IMR-90 (cell line): ENCODE measurements around the gene FOXC2. TPM values are rescaled to one million over a fixed set of nuclear protein-coding genes. Genes with fewer than 3 reads are reported as not detected.

Source experiments
- ATAC-seq: fragments of 200-7000 bp; cut with Tn5 transposase; 2 replicates; pipeline ENCODE4 v1.9.1; 2020; ENCODE audit warnings: low read depth, mild to moderate bottlenecking, moderate library complexity
- BruUV-seq: library from RNA; stranded (reverse); fragments of 400-500 nt; replicated peaks from 2 replicates; lab custom pipeline; 2021; lab: Mats Ljungman, UMichigan
- CTCF ChIA-PET: fragments of 300-600 bp; formaldehyde crosslinking; extraction: SDS; loops from one replicate; lab custom pipeline; 2021; ENCODE audit warnings: antibody characterized with exemption; lab: Yijun Ruan, JAX
- POLR2A ChIA-PET: fragments of 300-600 bp; sonication (Branson Sonifier 250); formaldehyde crosslinking; loops from one replicate; lab custom pipeline; 2022; ENCODE audit warnings: antibody characterized with exemption; ENCODE audit not compliant: unreplicated experiment; lab: Charles Lee
- DNase-seq: peaks from one replicate; pipeline ENCODE4 v3.0.0; 2013
- H2AFZ ChIP-seq: replicated peaks from 2 replicates; pipeline ENCODE3; 2013; ENCODE audit warnings: low read length, mild to moderate bottlenecking; ENCODE audit not compliant: poor library complexity
- H2AK5ac ChIP-seq: 2 replicates; pipeline ENCODE4 v1.6.1; 2013; ENCODE audit warnings: low read depth, low read length, inconsistent platforms
- H2AK9ac ChIP-seq: replicated peaks from 2 replicates; pipeline ENCODE3; 2013; ENCODE audit warnings: mild to moderate bottlenecking, low read depth, low read length, moderate library complexity; ENCODE audit not compliant: poor library complexity
- H2BK120ac ChIP-seq: 2 replicates; pipeline ENCODE4 v1.6.1; 2013; ENCODE audit warnings: low read depth, low read length, inconsistent platforms
- H2BK15ac ChIP-seq: 3 replicates; pipeline ENCODE4 v1.6.1; 2013; ENCODE audit warnings: low read depth, low read length, inconsistent platforms
- H2BK20ac ChIP-seq: 2 replicates; pipeline ENCODE4 v1.6.1; 2013; ENCODE audit warnings: low read depth, mild to moderate bottlenecking, inconsistent platforms, low read length, moderate library complexity
- H2BK5ac ChIP-seq: 2 replicates; pipeline ENCODE4 v1.6.1; 2013; ENCODE audit warnings: mild to moderate bottlenecking, low read depth, low read length, inconsistent platforms; ENCODE audit not compliant: poor library complexity, severe bottlenecking
- H3K14ac ChIP-seq: replicated peaks from 2 replicates; pipeline ENCODE4 v1.6.1; 2013; ENCODE audit warnings: low read depth, low read length, inconsistent platforms
- H3K18ac ChIP-seq: 2 replicates; pipeline ENCODE4 v1.6.1; 2013; ENCODE audit warnings: low read depth, low read length, control low read depth
- H3K23ac ChIP-seq: 2 replicates; pipeline ENCODE4 v1.6.1; 2013; ENCODE audit warnings: low read depth, low read length, inconsistent platforms
- H3K27ac ChIP-seq: 2 replicates; pipeline ENCODE4 v1.5.1; 2013; ENCODE audit warnings: mild to moderate bottlenecking, control low read depth, low read length; ENCODE audit not compliant: insufficient read depth
- H3K27me3 ChIP-seq: 2 replicates; pipeline ENCODE4 v1.6.1; 2013; ENCODE audit warnings: low read length; ENCODE audit not compliant: control insufficient read depth, insufficient read depth
- H3K36me3 ChIP-seq: 2 replicates; pipeline ENCODE4 v1.6.1; 2013; ENCODE audit warnings: low read length, mixed read lengths; ENCODE audit not compliant: control insufficient read depth, insufficient read depth
- H3K4ac ChIP-seq: 2 replicates; pipeline ENCODE4 v1.6.1; 2013; ENCODE audit warnings: low read depth, low read length, inconsistent platforms
- H3K4me1 ChIP-seq: 2 replicates; pipeline ENCODE4 v1.6.1; 2013; ENCODE audit warnings: low read length, mixed read lengths; ENCODE audit not compliant: control insufficient read depth, insufficient read depth
- H3K4me2 ChIP-seq: 2 replicates; pipeline ENCODE4 v1.6.1; 2013; ENCODE audit warnings: low read depth, mild to moderate bottlenecking, control low read depth, low read length, moderate library complexity
- H3K4me3 ChIP-seq: 2 replicates; pipeline ENCODE4 v1.5.1; 2013; ENCODE audit warnings: low read depth, mild to moderate bottlenecking, control low read depth, low read length, moderate library complexity; ENCODE audit not compliant: insufficient read depth
- H3K56ac ChIP-seq: 2 replicates; pipeline ENCODE4 v1.6.1; 2013; ENCODE audit warnings: low read length, inconsistent platforms; ENCODE audit not compliant: insufficient read depth; ENCODE audit errors: extremely low read depth
- H3K79me1 ChIP-seq, 2 experiments: 2 replicates each; pipeline ENCODE4 v1.6.1; 2013; ENCODE audit warnings: low read length in 2 of 2, inconsistent platforms in 1 of 2, low read depth in 1 of 2
- H3K9ac ChIP-seq: 2 replicates; pipeline ENCODE4 v1.6.1; 2013; ENCODE audit warnings: low read depth, low read length, control low read depth
- H3K9me1 ChIP-seq: 2 replicates; pipeline ENCODE4 v1.6.1; 2013; ENCODE audit warnings: low read length, inconsistent platforms; ENCODE audit not compliant: insufficient read depth
- H3K9me3 ChIP-seq: 2 replicates; pipeline ENCODE4 v1.6.1; 2013; ENCODE audit warnings: low read length; ENCODE audit not compliant: control insufficient read depth, insufficient read depth
- H4K20me1 ChIP-seq: 2 replicates; pipeline ENCODE4 v1.6.1; 2013; ENCODE audit warnings: low read length, inconsistent platforms; ENCODE audit not compliant: insufficient read depth
- H4K5ac ChIP-seq: 2 replicates; pipeline ENCODE4 v1.6.1; 2013; ENCODE audit warnings: mild to moderate bottlenecking, low read depth, low read length, control low read depth
- H4K8ac ChIP-seq, 2 experiments: 2 replicates each; pipeline ENCODE4 v1.6.1; 2013; ENCODE audit warnings: low read depth in 2 of 2, low read length in 2 of 2, control low read depth in 1 of 2, inconsistent platforms in 1 of 2
- H4K91ac ChIP-seq: 2 replicates; pipeline ENCODE4 v1.6.1; 2013; ENCODE audit warnings: low read depth, low read length, inconsistent platforms; ENCODE audit not compliant: insufficient read depth
- MAZ ChIP-seq: IDR thresholded peaks from 2 replicates; pipeline ENCODE4 v1.6.1; 2012; ENCODE audit warnings: low read depth, mild to moderate bottlenecking, low read length, improper control_type of control experiment, moderate library complexity, borderline replicate concordance
- MXI1 ChIP-seq: IDR thresholded peaks from 2 replicates; pipeline ENCODE4 v1.6.1; 2012; ENCODE audit warnings: low read depth, mild to moderate bottlenecking, low read length, moderate library complexity, borderline replicate concordance
- POLR2A ChIP-seq: IDR thresholded peaks from 2 replicates; pipeline ENCODE4 v1.6.1; 2012; ENCODE audit warnings: mild to moderate bottlenecking, low read depth, low read length
- RFX5 ChIP-seq: IDR thresholded peaks from 2 replicates; pipeline ENCODE4 v1.8.0; 2012; ENCODE audit warnings: low read depth, mild to moderate bottlenecking, low read length, moderate library complexity
- WGBS, 2 experiments: methylation state at CpG; one replicate each; pipeline versions ENCODE4 v1.1.5 to v1.1.7; 2013; ENCODE audit warnings: missing lambda C conversion rate in 2 of 2; ENCODE audit not compliant: insufficient read length in 1 of 2; ENCODE audit errors: extremely low coverage in 2 of 2; 5-methylcytosine and 5-hydroxymethylcytosine counted together
- dilution Hi-C: fragments of 300-500 bp; cut with HindIII; formaldehyde crosslinking; loops from one replicate; pipeline ENCODE4 v1.14.3; 2018; ENCODE audit warnings: low sequenced_read_pairs; ENCODE audit not compliant: unreplicated experiment
- in situ Hi-C: fragments of 300-500 bp; cut with MboI; formaldehyde crosslinking; loops from 3 replicates; pipeline ENCODE4 v1.14.3; 2019; ENCODE audit warnings: low sequenced_read_pairs, inconsistent platforms, mixed read lengths
- intact Hi-C: fragments of 100-400 bp; cut with micrococcal nuclease; formaldehyde crosslinking; loops from 2 replicates; pipeline ENCODE4 v1.10.0; 2022
- polyA plus RNA-seq, 3 experiments: library from polyadenylated mRNA; depleted of rRNA; stranded (reverse); fragments of >200 nt; gene quantifications; 2 replicates each; pipeline ENCODE4 v1.2.3, GENCODE V29; 2012; ENCODE audit warnings: low replicate concordance in 1 of 3
- total RNA-seq: library from RNA; depleted of rRNA; stranded (reverse); fragments of >200 nt; gene quantifications from 2 replicates; pipeline ENCODE4 v1.2.3, GENCODE V29; 2012

FOXC2 gene
- total and polyA plus RNA-seq, 2 of the 4 experiments (the other 2 are of a cell fraction), result 0.90 to 6.4 TPM

GRCh38 chr16:86575095-86575685 lies 8.6 kb downstream of the FOXC2 start:
- Histone ChIP-seq H2AK9ac (peak overlapping the region; percentile 47), H2AK5ac (peak overlapping the region; percentile 98), H3K9ac (peak overlapping the region; percentile 61), H3K23ac (peak overlapping the region; percentile 98), H4K5ac (peak overlapping the region; percentile 44), H4K8ac (peak overlapping the region; percentile 64 to 95), H3K14ac (peak overlapping the region; percentile 90), H2BK5ac (peak overlapping the region; percentile 60), H2BK15ac (peak overlapping the region; percentile 81; the same call in 2 of the 3 replicates), H4K91ac (peak overlapping the region; percentile 88), H2AFZ (peak overlapping the region; percentile 79), H4K20me1 (0 out of 2 replicates have a peak, but pooled peaks cover 11% of the 10 kb centered on the region), H3K4me3 (no peak overlapping the region), H3K9me1 (peaks cover 12% of the 10 kb centered on the region), H3K9me3 (no peaks in the 10 kb centered on the region), H3K56ac (peak overlapping the region; percentile 63), H3K79me1 (peaks cover 20 to 54% of the 10 kb centered on the region in 2 experiments), H3K27ac (peak overlapping the region; percentile 65), H3K4ac (peak overlapping the region; percentile 88), H3K4me2 (peak overlapping the region; percentile 48), H2BK20ac (peak overlapping the region; percentile 79), H3K4me1 (peaks cover 13% of the 10 kb centered on the region), H3K27me3 (no peaks in the 10 kb centered on the region), H3K18ac (peak overlapping the region; percentile 66), H3K36me3 (no peaks in the 10 kb centered on the region), H2BK120ac (peak overlapping the region; percentile 91)
- DNase-seq, result no peak
- no TSS peak for BruUV-seq
- in situ Hi-C loops (loop anchor here (5.0 kb wide), 1 partner anchor 92 kb away; no protein-coding TSS in a partner anchor), intact Hi-C loops (loop anchor here (2.0 to 5.0 kb wide), 3 partner anchors 257 to 486 kb away; no protein-coding TSS in a partner anchor), dilution Hi-C loops (no loop called here)
- WGBS, 2 experiments, result 69% methylated on average over 11 of the region's 17 CpGs; no CpG with 5 or more reads in 1 of the 2 experiments
- ChIA-PET POLR2A (no interaction called here), CTCF (interaction anchor here (1.2 to 1.7 kb wide), 3 partner anchors 11 to 488 kb away, joined by 3 to 13 read pairs (median 3); no protein-coding TSS in a partner anchor)
- TF ChIP-seq MXI1, result no peak
- no peak for TF ChIP-seq POLR2A
- TF ChIP-seq RFX5, result no peak
- TF ChIP-seq MAZ, result no peak
- ATAC-seq, result no peak
